WTC11 (cell line): ENCODE results near the gene CTNNA2. TPM values are rescaled to one million over a fixed set of nuclear protein-coding genes. Genes with fewer than 3 reads are reported as not detected.

Experiments
- ATAC-seq: fragments of 200-7000 bp; cut with Tn5 transposase; 2 replicates; pipeline ENCODE4 v1.10.0; 2021; ENCODE audit warnings: mild to moderate bottlenecking, moderate library complexity
- CTCF ChIA-PET: fragments of 300-600 bp; sonication (Branson Sonifier 250); formaldehyde crosslinking; loops from one replicate; lab custom pipeline; 2021; ENCODE audit warnings: antibody characterized with exemption; lab: Charles Lee
- POLR2A ChIA-PET: fragments of 350-600 bp; sonication (Branson Sonifier 250); formaldehyde crosslinking; loops from one replicate; lab custom pipeline; 2021; ENCODE audit warnings: antibody characterized with exemption; lab: Charles Lee
- DNase-seq: peaks from one replicate; pipeline ENCODE4 v3.0.0; 2021; ENCODE audit warnings: low spot score
- H3K27ac Mint-ChIP-seq: 2 replicates; pipeline ENCODE4 v1.8.0; 2021; ENCODE audit warnings: mixed read lengths
- H3K27me3 Mint-ChIP-seq: 2 replicates; pipeline ENCODE4 v1.8.0; 2021; ENCODE audit warnings: low read depth, mild to moderate bottlenecking, moderate library complexity, mixed read lengths
- H3K36me3 Mint-ChIP-seq: 2 replicates; pipeline ENCODE4 v1.8.0; 2021; ENCODE audit warnings: mixed read lengths
- H3K4me1 Mint-ChIP-seq: 2 replicates; pipeline ENCODE4 v1.8.0; 2022; ENCODE audit warnings: mixed read lengths
- H3K4me3 Mint-ChIP-seq: 2 replicates; pipeline ENCODE4 v1.8.0; 2021; ENCODE audit warnings: mild to moderate bottlenecking, moderate library complexity, mixed read lengths
- H3K9me3 Mint-ChIP-seq: 2 replicates; pipeline ENCODE4 v1.8.0; 2021; ENCODE audit warnings: mixed read lengths
- AFF4 ChIP-seq: sonication (generic); formaldehyde crosslinking; IDR thresholded peaks from 2 replicates; pipeline ENCODE4 v1.8.1; 2023; ENCODE audit warnings: mild to moderate bottlenecking, missing genetic modification reagents, borderline replicate concordance
- CREB1 ChIP-seq: sonication (generic); formaldehyde crosslinking; IDR thresholded peaks from 2 replicates; pipeline ENCODE4 v1.8.0; 2023; ENCODE audit warnings: mild to moderate bottlenecking, missing genetic modification reagents
- E2F4 ChIP-seq: sonication (generic); formaldehyde crosslinking; IDR thresholded peaks from 2 replicates; pipeline ENCODE4 v1.8.1; 2022; ENCODE audit warnings: low read depth, mild to moderate bottlenecking, moderate library complexity, missing genetic modification reagents, borderline replicate concordance
- FOXK1 ChIP-seq: sonication (generic); formaldehyde crosslinking; IDR thresholded peaks from 2 replicates; pipeline ENCODE4 v1.8.0; 2022; ENCODE audit warnings: mild to moderate bottlenecking, moderate library complexity, missing genetic modification reagents
- JAZF1 ChIP-seq: fragments of 250-450 bp; sonication (Bioruptor Pico); IDR thresholded peaks from 2 replicates; pipeline ENCODE4 v1.9.0; 2021; ENCODE audit warnings: moderate library complexity, mild to moderate bottlenecking, inconsistent platforms
- KAT7 ChIP-seq: sonication (generic); formaldehyde crosslinking; IDR thresholded peaks from 2 replicates; pipeline ENCODE4 v1.8.1; 2023; ENCODE audit warnings: missing genetic modification reagents, mild to moderate bottlenecking, borderline replicate concordance
- PREB ChIP-seq: sonication (generic); formaldehyde crosslinking; IDR thresholded peaks from 2 replicates; pipeline ENCODE4 v1.8.1; 2022; ENCODE audit warnings: mild to moderate bottlenecking, missing genetic modification reagents, moderate library complexity, borderline replicate concordance
- SOX15 ChIP-seq: fragments of 250-450 bp; sonication (Bioruptor Pico); IDR thresholded peaks from 2 replicates; pipeline ENCODE4 v1.9.0; 2021; ENCODE audit warnings: mild to moderate bottlenecking
- TCF7 ChIP-seq: sonication (generic); formaldehyde crosslinking; IDR thresholded peaks from 2 replicates; pipeline ENCODE4 v1.8.0; 2022; ENCODE audit warnings: mild to moderate bottlenecking, low read depth, missing genetic modification reagents, moderate library complexity
- TEAD4 ChIP-seq: sonication (generic); formaldehyde crosslinking; IDR thresholded peaks from 2 replicates; pipeline ENCODE4 v1.8.0; 2022; ENCODE audit warnings: mild to moderate bottlenecking, missing genetic modification reagents
- ZNF138 ChIP-seq: sonication (generic); formaldehyde crosslinking; conservative IDR thresholded peaks from 2 replicates; pipeline ENCODE4 v1.8.1; 2022; ENCODE audit warnings: mild to moderate bottlenecking, moderate library complexity, missing genetic modification reagents
- ZNF219 ChIP-seq: sonication (generic); formaldehyde crosslinking; IDR thresholded peaks from 2 replicates; pipeline ENCODE4 v1.8.0; 2023; ENCODE audit warnings: missing genetic modification reagents, mild to moderate bottlenecking, borderline replicate concordance
- ZNF396 ChIP-seq: fragments of 250-450 bp; sonication (Bioruptor Pico); IDR thresholded peaks from 2 replicates; pipeline ENCODE4 v1.8.0; 2021; ENCODE audit warnings: mild to moderate bottlenecking, moderate library complexity, borderline replicate concordance
- total RNA-seq: library from RNA; stranded (reverse); gene quantifications from 3 replicates; pipeline ENCODE4 v1.2.3, GENCODE V29; 2021
- TF ChIP-seq, protein P1 (sequence below): fragments of 250-450 bp; sonication (Bioruptor Pico); IDR thresholded peaks from 2 replicates; pipeline ENCODE4 v1.8.0; 2021; ENCODE audit warnings: mild to moderate bottlenecking
- TF ChIP-seq, protein P2 (sequence below): fragments of 200-600 bp; IDR thresholded peaks from 2 replicates; pipeline ENCODE4 v1.8.0; 2022; ENCODE audit warnings: antibody characterized with exemption
- TF ChIP-seq, protein P3 (sequence below): sonication (generic); formaldehyde crosslinking; IDR thresholded peaks from 2 replicates; pipeline ENCODE4 v1.8.1; 2023; ENCODE audit warnings: mild to moderate bottlenecking, missing genetic modification reagents
- TF ChIP-seq, protein P4 (sequence below): sonication (generic); formaldehyde crosslinking; IDR thresholded peaks from 2 replicates; pipeline ENCODE4 v1.8.1; 2023; ENCODE audit warnings: mild to moderate bottlenecking, moderate library complexity, missing genetic modification reagents
- TF ChIP-seq, protein P5 (sequence below): sonication (generic); formaldehyde crosslinking; IDR thresholded peaks from 2 replicates; pipeline ENCODE4 v1.8.0; 2022; ENCODE audit warnings: mild to moderate bottlenecking, missing genetic modification reagents

The CTNNA2 gene
- total RNA-seq, 1 experiment from 2014 or later, result 3.8 TPM

DNA sequence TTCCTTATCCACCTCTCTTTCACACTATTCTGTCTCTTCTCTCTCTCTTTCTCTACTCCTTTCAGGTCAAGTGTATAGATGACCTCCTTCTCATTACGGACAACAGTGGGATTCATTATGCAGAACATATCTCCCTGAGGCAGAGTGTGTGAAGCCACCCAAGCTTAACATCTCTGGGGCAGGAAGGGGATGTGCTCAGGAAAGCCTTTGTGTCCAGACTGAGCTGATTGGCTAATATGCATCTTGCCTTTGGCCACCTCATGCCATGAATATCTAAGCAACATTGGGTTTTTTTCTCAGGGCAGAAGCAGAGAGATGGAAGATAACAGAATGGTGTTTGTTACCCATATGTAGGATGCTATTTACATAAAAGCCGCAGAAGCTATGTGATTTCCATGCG is 1003.1 kb downstream of the CTNNA2 start:
- no peak overlapping the region for H3K27ac Mint-ChIP-seq
- H3K27me3 Mint-ChIP-seq, result no peaks in the 10 kb centered on the region; the same call in 1 of the 2 replicates
- H3K4me3 Mint-ChIP-seq, result no peak overlapping the region
- no peak for DNase-seq
- H3K36me3 Mint-ChIP-seq, result no peaks in the 10 kb centered on the region
- ChIA-PET CTCF (no interaction called here), POLR2A (no interaction called here)
- peaks cover 4% of the 10 kb centered on the region for H3K4me1 Mint-ChIP-seq
- no peak for TF ChIP-seq TCF7 (CRISPR knock-in tag)
- TF ChIP-seq ZNF219 (CRISPR knock-in tag), result no peak
- no peak for TF ChIP-seq E2F4 (CRISPR knock-in tag)
- TF ChIP-seq, protein P1, sequence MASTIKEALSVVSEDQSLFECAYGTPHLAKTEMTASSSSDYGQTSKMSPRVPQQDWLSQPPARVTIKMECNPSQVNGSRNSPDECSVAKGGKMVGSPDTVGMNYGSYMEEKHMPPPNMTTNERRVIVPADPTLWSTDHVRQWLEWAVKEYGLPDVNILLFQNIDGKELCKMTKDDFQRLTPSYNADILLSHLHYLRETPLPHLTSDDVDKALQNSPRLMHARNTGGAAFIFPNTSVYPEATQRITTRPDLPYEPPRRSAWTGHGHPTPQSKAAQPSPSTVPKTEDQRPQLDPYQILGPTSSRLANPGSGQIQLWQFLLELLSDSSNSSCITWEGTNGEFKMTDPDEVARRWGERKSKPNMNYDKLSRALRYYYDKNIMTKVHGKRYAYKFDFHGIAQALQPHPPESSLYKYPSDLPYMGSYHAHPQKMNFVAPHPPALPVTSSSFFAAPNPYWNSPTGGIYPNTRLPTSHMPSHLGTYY, result no peak
- TF ChIP-seq ZNF396, result no peak
- no peak for TF ChIP-seq JAZF1 (CRISPR knock-in tag)
- no peak for TF ChIP-seq FOXK1 (CRISPR knock-in tag)
- TF ChIP-seq, protein P2, sequence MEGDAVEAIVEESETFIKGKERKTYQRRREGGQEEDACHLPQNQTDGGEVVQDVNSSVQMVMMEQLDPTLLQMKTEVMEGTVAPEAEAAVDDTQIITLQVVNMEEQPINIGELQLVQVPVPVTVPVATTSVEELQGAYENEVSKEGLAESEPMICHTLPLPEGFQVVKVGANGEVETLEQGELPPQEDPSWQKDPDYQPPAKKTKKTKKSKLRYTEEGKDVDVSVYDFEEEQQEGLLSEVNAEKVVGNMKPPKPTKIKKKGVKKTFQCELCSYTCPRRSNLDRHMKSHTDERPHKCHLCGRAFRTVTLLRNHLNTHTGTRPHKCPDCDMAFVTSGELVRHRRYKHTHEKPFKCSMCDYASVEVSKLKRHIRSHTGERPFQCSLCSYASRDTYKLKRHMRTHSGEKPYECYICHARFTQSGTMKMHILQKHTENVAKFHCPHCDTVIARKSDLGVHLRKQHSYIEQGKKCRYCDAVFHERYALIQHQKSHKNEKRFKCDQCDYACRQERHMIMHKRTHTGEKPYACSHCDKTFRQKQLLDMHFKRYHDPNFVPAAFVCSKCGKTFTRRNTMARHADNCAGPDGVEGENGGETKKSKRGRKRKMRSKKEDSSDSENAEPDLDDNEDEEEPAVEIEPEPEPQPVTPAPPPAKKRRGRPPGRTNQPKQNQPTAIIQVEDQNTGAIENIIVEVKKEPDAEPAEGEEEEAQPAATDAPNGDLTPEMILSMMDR, result no peak
- TF ChIP-seq KAT7 (CRISPR knock-in tag), result no peak
- no peak for TF ChIP-seq CREB1 (CRISPR knock-in tag)
- peaks cover 16% of the 10 kb centered on the region for H3K9me3 Mint-ChIP-seq
- ATAC-seq, result peak; percentile 26; the same call in 1 of the 2 replicates

DNA sequence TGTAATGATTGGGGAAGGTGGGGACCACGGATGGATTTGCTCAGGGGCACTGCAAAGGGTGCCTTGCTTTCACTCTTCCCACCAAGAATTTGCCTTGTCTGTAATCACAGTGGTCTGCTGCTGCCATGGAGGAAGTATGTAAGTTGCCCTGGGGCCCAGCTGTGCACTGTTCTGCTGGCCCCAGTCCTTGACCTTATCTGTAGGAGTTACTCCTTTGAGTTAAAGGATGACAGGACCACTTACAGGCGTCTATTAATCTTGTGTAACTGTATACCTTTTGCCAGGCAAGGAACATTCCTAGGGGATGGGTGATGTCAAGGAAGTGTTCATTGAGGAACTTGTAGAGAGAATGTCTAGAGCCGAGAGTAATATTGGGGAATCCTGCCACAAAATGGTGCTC is 1004.5 kb downstream of the CTNNA2 start:
- peaks cover 4% of the 10 kb centered on the region for H3K4me1 Mint-ChIP-seq
- TF ChIP-seq PREB (CRISPR knock-in tag) (no peak), ZNF396 (no peak), SOX15 (CRISPR knock-in tag) (no peak), TEAD4 (CRISPR knock-in tag) (no peak), AFF4 (no peak), ZNF138 (CRISPR knock-in tag) (no peak)
- TF ChIP-seq, protein P3, sequence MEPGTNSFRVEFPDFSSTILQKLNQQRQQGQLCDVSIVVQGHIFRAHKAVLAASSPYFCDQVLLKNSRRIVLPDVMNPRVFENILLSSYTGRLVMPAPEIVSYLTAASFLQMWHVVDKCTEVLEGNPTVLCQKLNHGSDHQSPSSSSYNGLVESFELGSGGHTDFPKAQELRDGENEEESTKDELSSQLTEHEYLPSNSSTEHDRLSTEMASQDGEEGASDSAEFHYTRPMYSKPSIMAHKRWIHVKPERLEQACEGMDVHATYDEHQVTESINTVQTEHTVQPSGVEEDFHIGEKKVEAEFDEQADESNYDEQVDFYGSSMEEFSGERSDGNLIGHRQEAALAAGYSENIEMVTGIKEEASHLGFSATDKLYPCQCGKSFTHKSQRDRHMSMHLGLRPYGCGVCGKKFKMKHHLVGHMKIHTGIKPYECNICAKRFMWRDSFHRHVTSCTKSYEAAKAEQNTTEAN (CRISPR knock-in tag), result no peak
- TF ChIP-seq, protein P4, sequence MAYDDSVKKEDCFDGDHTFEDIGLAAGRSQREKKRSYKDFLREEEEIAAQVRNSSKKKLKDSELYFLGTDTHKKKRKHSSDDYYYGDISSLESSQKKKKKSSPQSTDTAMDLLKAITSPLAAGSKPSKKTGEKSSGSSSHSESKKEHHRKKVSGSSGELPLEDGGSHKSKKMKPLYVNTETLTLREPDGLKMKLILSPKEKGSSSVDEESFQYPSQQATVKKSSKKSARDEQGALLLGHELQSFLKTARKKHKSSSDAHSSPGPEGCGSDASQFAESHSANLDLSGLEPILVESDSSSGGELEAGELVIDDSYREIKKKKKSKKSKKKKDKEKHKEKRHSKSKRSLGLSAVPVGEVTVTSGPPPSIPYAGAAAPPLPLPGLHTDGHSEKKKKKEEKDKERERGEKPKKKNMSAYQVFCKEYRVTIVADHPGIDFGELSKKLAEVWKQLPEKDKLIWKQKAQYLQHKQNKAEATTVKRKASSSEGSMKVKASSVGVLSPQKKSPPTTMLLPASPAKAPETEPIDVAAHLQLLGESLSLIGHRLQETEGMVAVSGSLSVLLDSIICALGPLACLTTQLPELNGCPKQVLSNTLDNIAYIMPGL (CRISPR knock-in tag), result no peak
- TF ChIP-seq, protein P5, sequence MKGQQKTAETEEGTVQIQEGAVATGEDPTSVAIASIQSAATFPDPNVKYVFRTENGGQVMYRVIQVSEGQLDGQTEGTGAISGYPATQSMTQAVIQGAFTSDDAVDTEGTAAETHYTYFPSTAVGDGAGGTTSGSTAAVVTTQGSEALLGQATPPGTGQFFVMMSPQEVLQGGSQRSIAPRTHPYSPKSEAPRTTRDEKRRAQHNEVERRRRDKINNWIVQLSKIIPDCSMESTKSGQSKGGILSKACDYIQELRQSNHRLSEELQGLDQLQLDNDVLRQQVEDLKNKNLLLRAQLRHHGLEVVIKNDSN (CRISPR knock-in tag), result no peak
- no peaks in the 10 kb centered on the region; the same call in 1 of the 2 replicates for H3K27me3 Mint-ChIP-seq
- ATAC-seq (no peak), DNase-seq (no peak)
- peaks cover 16% of the 10 kb centered on the region for H3K9me3 Mint-ChIP-seq
- H3K36me3 Mint-ChIP-seq, result no peaks in the 10 kb centered on the region
- ChIA-PET POLR2A (no interaction called here), CTCF (no interaction called here)
- no peak overlapping the region for H3K27ac Mint-ChIP-seq
- H3K4me3 Mint-ChIP-seq, result no peak overlapping the region
